Measurements from ENCODE around the gene THOC7.

THOC7 gene

DNA sequence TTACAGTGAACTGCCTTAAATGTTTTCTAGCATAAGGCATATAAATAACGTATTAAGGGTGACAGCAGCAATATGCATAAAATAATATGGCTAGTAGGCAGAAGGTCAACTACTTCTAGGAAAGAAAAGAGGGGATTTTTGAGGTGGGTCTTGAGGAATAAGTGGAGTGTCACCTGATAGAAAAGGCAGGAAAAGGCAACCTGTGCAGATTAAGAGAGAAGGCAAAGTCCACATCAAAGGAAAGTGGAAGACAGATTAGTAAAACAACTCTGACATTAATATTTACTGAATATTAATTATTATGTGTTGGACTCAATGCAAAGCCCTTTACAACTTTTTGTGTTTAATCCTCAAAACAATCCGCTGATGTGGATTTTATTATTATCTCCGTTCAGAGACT lies 2.8 kb downstream of the THOC7 start:
- no peak for DNase-seq
- no peaks in the 10 kb centered on the region for H3F3A ChIP-seq (ENCODE audit: insufficient read depth, low read length)
- no peaks in the 10 kb centered on the region for H3K36me3 ChIP-seq (replicated peaks; ENCODE audit: insufficient read depth, low read length)
- TF ChIP-seq CTCF (IDR thresholded peaks at IDR 0.05; ENCODE audit: low read length) (no peak), EZH2 (optimal IDR thresholded peaks at IDR 0.05; ENCODE audit: low read depth, low read length) (no peak), EZH2phosphoT487 (IDR thresholded peaks at IDR 0.05; ENCODE audit: low read length) (no peak)
- no peak overlapping the region for H3K4me2 ChIP-seq (ENCODE audit: low read depth, low read length)
- no peaks in the 10 kb centered on the region for H3K9me3 ChIP-seq (replicated peaks; ENCODE audit: insufficient read depth, low read length)
- no peak overlapping the region for H3K4me3 ChIP-seq (ENCODE audit: low read length)
- no peaks in the 10 kb centered on the region for H3K9me2 ChIP-seq (replicated peaks; ENCODE audit: insufficient read depth, low read length)
- H3K9ac ChIP-seq (ENCODE audit: low read length): no peak overlapping the region
- H3K27ac ChIP-seq (ENCODE audit: low read length): no peak overlapping the region
- H3K79me2 ChIP-seq (ENCODE audit: low read length): peaks cover 85% of the 10 kb centered on the region
- H4K20me1 ChIP-seq (ENCODE audit: insufficient read depth, low read length): no peaks in the 10 kb centered on the region
- H2AFZ ChIP-seq (ENCODE audit: low read length): no peak overlapping the region
- H3K4me1 ChIP-seq (ENCODE audit: low read length): peaks cover 13% of the 10 kb centered on the region
- no peaks in the 10 kb centered on the region for H3K27me3 ChIP-seq (replicated peaks; ENCODE audit: insufficient read depth, low read length)

- H3K27me3 ChIP-seq (replicated peaks; ENCODE audit: insufficient read depth, low read length): no peaks in the 10 kb centered on the region
- no peak for DNase-seq
- no peaks in the 10 kb centered on the region for H4K20me1 ChIP-seq (ENCODE audit: insufficient read depth, low read length)
- no peak overlapping the region for H2AFZ ChIP-seq (ENCODE audit: low read length)
- H3K4me1 ChIP-seq (ENCODE audit: low read length): peaks cover 1% of the 10 kb centered on the region; the same call in 1 of the 2 replicates
- no peaks in the 10 kb centered on the region for H3K9me2 ChIP-seq (replicated peaks; ENCODE audit: insufficient read depth, low read length)
- TF ChIP-seq CTCF (IDR thresholded peaks at IDR 0.05; ENCODE audit: low read length) (no peak), EZH2 (optimal IDR thresholded peaks at IDR 0.05; ENCODE audit: low read depth, low read length) (no peak), EZH2phosphoT487 (IDR thresholded peaks at IDR 0.05; ENCODE audit: low read length) (no peak)
- no peak overlapping the region for H3K27ac ChIP-seq (ENCODE audit: low read length)
- no peaks in the 10 kb centered on the region for H3K9me3 ChIP-seq (replicated peaks; ENCODE audit: insufficient read depth, low read length)
- H3K36me3 ChIP-seq (replicated peaks; ENCODE audit: insufficient read depth, low read length): no peaks in the 10 kb centered on the region
- no peak overlapping the region for H3K4me2 ChIP-seq (ENCODE audit: low read depth, low read length)
- no peak overlapping the region for H3K4me3 ChIP-seq (ENCODE audit: low read length)
- no peaks in the 10 kb centered on the region for H3F3A ChIP-seq (ENCODE audit: insufficient read depth, low read length)
- H3K9ac ChIP-seq (ENCODE audit: low read length): no peak overlapping the region
- peaks cover 68% of the 10 kb centered on the region for H3K79me2 ChIP-seq (ENCODE audit: low read length)
Observed at GRCh38 chr3:63857311-63857710, 6.3 kb downstream of the THOC7 start.

DNA sequence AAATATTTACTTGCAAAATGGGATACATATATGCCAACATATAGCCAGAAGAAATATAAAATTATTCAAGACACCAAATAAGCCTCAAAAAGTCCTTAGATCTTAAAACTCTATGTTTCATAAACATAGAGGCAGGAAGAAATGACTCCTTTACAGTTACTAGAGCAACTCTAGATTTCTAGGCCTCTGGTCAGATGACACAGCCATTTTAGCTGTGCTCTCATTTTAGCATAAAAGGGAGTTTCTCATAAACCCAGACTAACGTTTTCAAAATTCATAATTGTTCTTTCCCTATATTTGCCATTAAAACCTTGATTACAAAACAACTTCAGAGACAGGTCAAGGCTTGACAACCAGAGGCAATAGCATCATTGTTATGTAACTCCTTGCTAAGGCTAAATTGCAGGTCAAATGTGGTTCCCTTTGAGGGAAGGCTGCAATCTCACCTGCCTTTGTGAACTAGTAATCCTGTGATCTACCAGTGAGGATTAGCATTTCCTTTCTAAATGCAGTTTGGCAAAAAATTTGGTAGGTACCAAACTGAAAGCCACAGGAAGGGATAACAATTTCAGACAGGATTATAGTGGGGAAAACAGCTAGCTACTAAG lies 8.2 kb downstream of the THOC7 start:
- H3K27ac ChIP-seq (ENCODE audit: low read length): no peak overlapping the region
- H3K9me3 ChIP-seq (replicated peaks; ENCODE audit: insufficient read depth, low read length): no peaks in the 10 kb centered on the region
- H4K20me1 ChIP-seq (ENCODE audit: insufficient read depth, low read length): no peaks in the 10 kb centered on the region
- peaks cover 50% of the 10 kb centered on the region for H3K79me2 ChIP-seq (ENCODE audit: low read length)
- H3K4me2 ChIP-seq (ENCODE audit: low read depth, low read length): no peak overlapping the region
- no peaks in the 10 kb centered on the region for H3K36me3 ChIP-seq (replicated peaks; ENCODE audit: insufficient read depth, low read length)
- no peak for DNase-seq
- no peaks in the 10 kb centered on the region for H3F3A ChIP-seq (ENCODE audit: insufficient read depth, low read length)
- H2AFZ ChIP-seq (ENCODE audit: low read length): no peak overlapping the region
- no peaks in the 10 kb centered on the region for H3K9me2 ChIP-seq (replicated peaks; ENCODE audit: insufficient read depth, low read length)
- H3K9ac ChIP-seq (ENCODE audit: low read length): no peak overlapping the region
- no peak overlapping the region for H3K4me3 ChIP-seq (ENCODE audit: low read length)
- no peak for TF ChIP-seq EZH2phosphoT487 (IDR thresholded peaks at IDR 0.05; ENCODE audit: low read length)
- TF ChIP-seq CTCF (IDR thresholded peaks at IDR 0.05; ENCODE audit: low read length): no peak
- no peak for TF ChIP-seq EZH2 (optimal IDR thresholded peaks at IDR 0.05; ENCODE audit: low read depth, low read length)
- H3K4me1 ChIP-seq (ENCODE audit: low read length): no peaks in the 10 kb centered on the region
- H3K27me3 ChIP-seq (replicated peaks; ENCODE audit: insufficient read depth, low read length): no peaks in the 10 kb centered on the region

Measured in MM.1S (cell line).